Muscle of back (tissue), 11 donors: ENCODE data around the gene RAB1B. TPM values are rescaled to one million over a fixed set of nuclear protein-coding genes. Genes with fewer than 3 reads are reported as not detected.

Source experiments
- DNase-seq, 3 donors: peaks; one replicate each; pipeline versions ENCODE4 v3.0.0 to v3.0.0-alpha.2; 2013
- polyA plus RNA-seq, 10 donors: library from polyadenylated mRNA; unstranded; fragments of 120-200 nt; gene quantifications; one replicate each; pipeline ENCODE4 v1.2.1, GENCODE V29; 2013; ENCODE audit not compliant: insufficient read length in 10 of 10

RAB1B gene
- polyA plus RNA-seq, 10 donors = 74.8 to 101 (median 86.7) TPM

GRCh38 chr11:66281776-66282467, 13.5 kb downstream of the RAB1B start:
- no peak for DNase-seq

GRCh38 chr11:66282468-66283455, 14.3 kb downstream of the RAB1B start:
- peak; percentile 91 to 97 (median 97) for DNase-seq

GRCh38 chr11:66283461-66284105, 15.1 kb downstream of the RAB1B start:
- peak in 1 of 3 donors; percentile 22 for DNase-seq

- DNase-seq = peak in 1 of 3 donors; percentile 2
Observed at GRCh38 chr11:66284526-66285078, 16.2 kb downstream of the RAB1B start.

GRCh38 chr11:66285250-66285947, 17.0 kb downstream of the RAB1B start:
- DNase-seq = peak in 1 of 3 donors; percentile 8

- DNase-seq = no peak
Observed at GRCh38 chr11:66286699-66287098, 18.3 kb downstream of the RAB1B start.

- DNase-seq = no peak
Observed at GRCh38 chr11:66287211-66287888, 18.9 kb downstream of the RAB1B start.

- DNase-seq = no peak
Observed at GRCh38 chr11:66287889-66288670, 19.6 kb downstream of the RAB1B start.

GRCh38 chr11:66288671-66289547, 20.5 kb downstream of the RAB1B start, which contains the start of gene YIF1A:
YIF1A (minus strand) TSS chr11:66289143; CDS start chr11:66288985, 158 bp downstream.
- peak; percentile 99 to 100 (median 100) for DNase-seq

- peak in 1 of 3 donors; percentile 79 for DNase-seq
Observed at GRCh38 chr11:66289548-66290329, 21.3 kb downstream of the RAB1B start.

- DNase-seq = no peak
Observed at GRCh38 chr11:66290330-66290621, 21.8 kb downstream of the RAB1B start.

- DNase-seq = no peak
Observed at GRCh38 chr11:66291303-66291705, 22.9 kb downstream of the RAB1B start.

- no peak for DNase-seq
Observed at GRCh38 chr11:66291706-66292542, 23.5 kb downstream of the RAB1B start, which contains the start of gene TMEM151A. TMEM151A (plus strand) TSS chr11:66291894; CDS start chr11:66292014, 120 bp downstream.

- no peak for DNase-seq
Observed at GRCh38 chr11:66292543-66293332, 24.3 kb downstream of the RAB1B start.

GRCh38 chr11:66293352-66293751, 24.9 kb downstream of the RAB1B start:
- DNase-seq = no peak
